Measurements from ENCODE around the gene SLC9A1.

SLC9A1 gene

DNA sequence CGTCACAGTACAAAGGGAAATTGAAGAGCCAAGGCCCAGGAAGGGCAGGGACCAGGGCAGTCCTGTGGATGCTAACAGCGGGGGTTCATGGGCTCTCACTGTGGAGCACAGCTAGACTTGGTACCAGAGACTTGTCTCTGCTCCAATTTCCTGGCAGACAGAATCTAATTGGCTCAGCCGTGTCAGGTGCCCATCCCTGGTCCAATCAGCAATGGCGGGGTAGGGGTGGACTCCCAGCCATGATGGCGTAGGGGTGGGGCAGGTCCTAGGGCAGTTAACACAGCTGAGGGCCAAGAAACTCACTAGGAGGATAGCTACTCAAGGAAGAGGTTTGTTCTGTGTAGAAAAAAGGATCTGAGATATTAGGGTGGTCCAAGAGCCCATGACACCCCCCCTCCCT lies 102.4 kb downstream of the SLC9A1 start:
- no peak overlapping the region for H3K27ac ChIP-seq
- TF ChIP-seq, protein P1, sequence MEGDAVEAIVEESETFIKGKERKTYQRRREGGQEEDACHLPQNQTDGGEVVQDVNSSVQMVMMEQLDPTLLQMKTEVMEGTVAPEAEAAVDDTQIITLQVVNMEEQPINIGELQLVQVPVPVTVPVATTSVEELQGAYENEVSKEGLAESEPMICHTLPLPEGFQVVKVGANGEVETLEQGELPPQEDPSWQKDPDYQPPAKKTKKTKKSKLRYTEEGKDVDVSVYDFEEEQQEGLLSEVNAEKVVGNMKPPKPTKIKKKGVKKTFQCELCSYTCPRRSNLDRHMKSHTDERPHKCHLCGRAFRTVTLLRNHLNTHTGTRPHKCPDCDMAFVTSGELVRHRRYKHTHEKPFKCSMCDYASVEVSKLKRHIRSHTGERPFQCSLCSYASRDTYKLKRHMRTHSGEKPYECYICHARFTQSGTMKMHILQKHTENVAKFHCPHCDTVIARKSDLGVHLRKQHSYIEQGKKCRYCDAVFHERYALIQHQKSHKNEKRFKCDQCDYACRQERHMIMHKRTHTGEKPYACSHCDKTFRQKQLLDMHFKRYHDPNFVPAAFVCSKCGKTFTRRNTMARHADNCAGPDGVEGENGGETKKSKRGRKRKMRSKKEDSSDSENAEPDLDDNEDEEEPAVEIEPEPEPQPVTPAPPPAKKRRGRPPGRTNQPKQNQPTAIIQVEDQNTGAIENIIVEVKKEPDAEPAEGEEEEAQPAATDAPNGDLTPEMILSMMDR (IDR thresholded peaks at IDR 0.05), result no peak
- no peak overlapping the region for H3K4me3 ChIP-seq
- DNase-seq (ENCODE audit: low spot score), result no peak

DNA sequence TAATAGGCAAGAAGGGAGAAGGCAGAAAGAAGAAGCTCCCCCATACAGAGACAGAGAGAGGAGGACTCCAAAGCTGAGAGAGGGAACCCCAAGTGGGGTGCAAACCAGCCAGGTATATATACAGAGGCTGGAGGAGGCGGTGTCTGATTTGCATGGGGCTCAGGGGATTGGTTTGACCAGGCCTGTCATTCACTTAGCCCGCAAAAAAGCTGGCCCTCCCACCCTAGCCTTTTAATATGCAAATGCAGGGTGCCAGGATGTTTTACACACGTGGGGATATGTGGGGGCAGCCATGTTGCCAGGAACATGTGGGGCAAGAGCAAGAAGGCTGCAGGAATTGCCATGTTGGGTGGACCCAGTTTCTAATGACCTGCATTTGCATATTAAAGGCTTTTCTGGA lies 105.3 kb downstream of the SLC9A1 start:
- Histone ChIP-seq H3K27ac (no peak overlapping the region), H3K4me3 (no peak overlapping the region)
- TF ChIP-seq, protein P1 (IDR thresholded peaks at IDR 0.05), result no peak
- no peak for DNase-seq (ENCODE audit: low spot score)

DNA sequence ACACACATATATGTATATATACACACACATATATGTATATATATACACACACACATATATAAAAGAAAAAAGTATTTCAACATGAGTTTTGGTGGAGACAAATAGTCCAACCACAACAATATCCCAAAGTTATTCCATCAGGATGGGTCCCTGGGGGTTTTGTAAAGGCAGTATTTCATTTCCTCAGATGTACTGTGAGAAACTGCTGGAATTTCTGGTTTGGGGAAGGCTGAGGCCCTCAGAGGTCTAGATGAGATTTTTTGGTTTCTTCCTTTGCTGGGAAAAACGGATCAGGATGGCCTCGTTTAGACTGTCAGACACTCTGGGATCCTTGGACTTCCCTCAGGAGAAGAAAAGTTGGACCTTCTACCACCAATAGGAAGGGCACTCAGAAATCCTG lies 105.8 kb downstream of the SLC9A1 start:
- Histone ChIP-seq H3K27ac (no peak overlapping the region), H3K4me3 (no peak overlapping the region)
- no peak for DNase-seq (ENCODE audit: low spot score)
- TF ChIP-seq, protein P1 (IDR thresholded peaks at IDR 0.05), result no peak
